Measurements from ENCODE around the gene SMC1B. TPM values are rescaled to one million over a fixed set of nuclear protein-coding genes. Genes with fewer than 3 reads are reported as not detected.
"Not testable (repeated sequence)": the region's sequence is repeated elsewhere in the genome, so short reads cannot be mapped to it uniquely, and the experiment has no call there.

SMC1B gene
- total RNA-seq, 1 donor from 2014 or later: under 0.01 TPM

GRCh38 chr22:45442116-45442515 is 28.7 kb upstream of the SMC1B start:
- DNase-seq: no peak

- peak; percentile 6 for DNase-seq
These were observed 27.7 kb upstream of the SMC1B start for GRCh38 chr22:45441138-45441537.

GRCh38 chr22:45440688-45441087 is 27.3 kb upstream of the SMC1B start:
- not testable (repeated sequence) for DNase-seq

GRCh38 chr22:45438336-45438735 is 24.9 kb upstream of the SMC1B start:
- no peak for DNase-seq

- not testable (repeated sequence) for DNase-seq
These were observed 23.6 kb upstream of the SMC1B start for GRCh38 chr22:45436871-45437517.

GRCh38 chr22:45435544-45436139 is 22.2 kb upstream of the SMC1B start:
- peak; percentile 73 for DNase-seq

GRCh38 chr22:45434981-45435380 is 21.6 kb upstream of the SMC1B start:
- DNase-seq: no peak

- DNase-seq: no peak
These were observed 17.5 kb upstream of the SMC1B start for GRCh38 chr22:45430871-45431270.

GRCh38 chr22:45429981-45430775 is 16.8 kb upstream of the SMC1B start:
- DNase-seq: no peak

GRCh38 chr22:45429424-45429823 is 16.0 kb upstream of the SMC1B start:
- DNase-seq: no peak

GRCh38 chr22:45428391-45429385 is 15.3 kb upstream of the SMC1B start:
- no peak for DNase-seq

- DNase-seq: no peak
These were observed 13.7 kb upstream of the SMC1B start for GRCh38 chr22:45427114-45427513.

GRCh38 chr22:45426387-45426786 is 13.0 kb upstream of the SMC1B start:
- no peak for DNase-seq

- no peak for DNase-seq
These were observed 12.3 kb upstream of the SMC1B start for GRCh38 chr22:45425531-45426265.

- DNase-seq: no peak
These were observed 11.7 kb upstream of the SMC1B start for GRCh38 chr22:45425101-45425500.

- no peak for DNase-seq
These were observed 10.9 kb upstream of the SMC1B start for GRCh38 chr22:45424241-45424731.

GRCh38 chr22:45423524-45423923 is 10.1 kb upstream of the SMC1B start:
- DNase-seq: no peak

- no peak for DNase-seq
These were observed 9.0 kb upstream of the SMC1B start for GRCh38 chr22:45422237-45422983.

- no peak for DNase-seq
These were observed 8.1 kb upstream of the SMC1B start for GRCh38 chr22:45421349-45422055.

GRCh38 chr22:45420539-45420938 is 7.1 kb upstream of the SMC1B start:
- no peak for DNase-seq

All from occipital lobe (tissue), 2 donors.